ENCODE results near the gene ATAD3C.
A peak's percentile ranks its signal among the peaks of the same experiment; 100 is the strongest.
"Not testable (repeated sequence)": the region's sequence is repeated elsewhere in the genome, so short reads cannot be mapped to it uniquely, and the experiment has no call there.

ATAD3C gene

GRCh38 chr1:1480488-1480867, 31.0 kb downstream of the ATAD3C start:
- not testable (repeated sequence) for FAIRE-seq

GRCh38 chr1:1481811-1482210, 32.3 kb downstream of the ATAD3C start:
- FAIRE-seq, result not testable (repeated sequence)

GRCh38 chr1:1482856-1483255, 33.4 kb downstream of the ATAD3C start:
- FAIRE-seq, result no peak

- FAIRE-seq, result no peak
Measured at GRCh38 chr1:1483714-1484113, 34.2 kb downstream of the ATAD3C start.

GRCh38 chr1:1484976-1485750, 35.7 kb downstream of the ATAD3C start:
- not testable (repeated sequence) for FAIRE-seq

GRCh38 chr1:1485755-1486317, 36.3 kb downstream of the ATAD3C start:
- not testable (repeated sequence) for FAIRE-seq

GRCh38 chr1:1487701-1488100, 38.2 kb downstream of the ATAD3C start:
- no peak for FAIRE-seq

GRCh38 chr1:1489231-1489630, 39.7 kb downstream of the ATAD3C start:
- FAIRE-seq, result no peak

GRCh38 chr1:1489861-1490260, 40.4 kb downstream of the ATAD3C start:
- no peak for FAIRE-seq

GRCh38 chr1:1490633-1491230, 41.2 kb downstream of the ATAD3C start:
- FAIRE-seq, result no peak

- no peak for FAIRE-seq
Measured at GRCh38 chr1:1491601-1492000, 42.1 kb downstream of the ATAD3C start.

GRCh38 chr1:1494311-1494710, 44.8 kb downstream of the ATAD3C start:
- not testable (repeated sequence) for FAIRE-seq

- not testable (repeated sequence) for FAIRE-seq
Measured at GRCh38 chr1:1495461-1495975, 46.0 kb downstream of the ATAD3C start.

- not testable (repeated sequence) for FAIRE-seq
Measured at GRCh38 chr1:1504777-1505365, 55.4 kb downstream of the ATAD3C start.

- peak; percentile 63 for FAIRE-seq
Measured at GRCh38 chr1:1505366-1505798, 55.9 kb downstream of the ATAD3C start.

GRCh38 chr1:1505801-1506200, 56.3 kb downstream of the ATAD3C start:
- FAIRE-seq, result not testable (repeated sequence)

GRCh38 chr1:1507305-1507704, 57.8 kb downstream of the ATAD3C start:
- no peak for FAIRE-seq

GRCh38 chr1:1508775-1509464, 59.4 kb downstream of the ATAD3C start:
- FAIRE-seq, result not testable (repeated sequence)

GRCh38 chr1:1509465-1509850, 60.0 kb downstream of the ATAD3C start:
- FAIRE-seq, result not testable (repeated sequence)

GRCh38 chr1:1510912-1511532, 61.5 kb downstream of the ATAD3C start:
- FAIRE-seq, result no peak

- peak; percentile 19 for FAIRE-seq
Measured at GRCh38 chr1:1511533-1512285, 62.2 kb downstream of the ATAD3C start, which contains the start of gene ATAD3A. Gene ATAD3A, plus strand, starts transcription at chr1:1512162. Its CDS starts 107 bp downstream, at chr1:1512269.
